HepG2 (cell line): Measurements from ENCODE around the gene ACBD6. TPM values are rescaled to one million over a fixed set of nuclear protein-coding genes. Genes with fewer than 3 reads are reported as not detected.
"Not testable (repeated sequence)": the region's sequence is repeated elsewhere in the genome, so short reads cannot be mapped to it uniquely, and the experiment has no call there.

Experiments used
- ATAC-seq: fragments of 200-7000 bp; cut with Tn5 transposase; 3 replicates; pipeline ENCODE4 v1.9.1; 2020; ENCODE audit warnings: mild to moderate bottlenecking, moderate library complexity
- BruUV-seq: library from RNA; stranded (reverse); fragments of 400-500 nt; replicated peaks from 2 replicates; lab custom pipeline; 2021; lab: Mats Ljungman, UMichigan
- CTCF ChIA-PET: fragments of 300-600 bp; formaldehyde crosslinking; extraction: SDS; loops from one replicate; lab custom pipeline; 2021; ENCODE audit warnings: low total read pairs, inconsistent platforms, low intra/inter-chr PET ratio; lab: Yijun Ruan, JAX
- POLR2A ChIA-PET: fragments of 350-600 bp; sonication (Branson Sonifier 250); formaldehyde crosslinking; loops from one replicate; lab custom pipeline; 2020; ENCODE audit warnings: antibody characterized with exemption, inconsistent platforms; lab: Yijun Ruan, JAX
- DNase-seq: peaks from one replicate; pipeline ENCODE4 v3.0.0-alpha.2; 2015; ENCODE audit warnings: low spot score
- FAIRE-seq: peaks from 3 replicates; lab custom pipeline; 2011; peaks lifted over from hg19 to GRCh38; lab: Jason Lieb, UNC
- H2AFZ ChIP-seq: one replicate; pipeline ENCODE4 v1.6.1; 2011; ENCODE audit warnings: low read length, inconsistent platforms
- H3K27ac ChIP-seq: fragments of 300-600 bp; 3 replicates; pipeline ENCODE4 v1.8.0; 2011; ENCODE audit warnings: mixed run types, mild to moderate bottlenecking, mixed read lengths, low read length, inconsistent platforms; ENCODE audit not compliant: insufficient read depth; ENCODE audit errors: extremely low read length
- H3K27me3 ChIP-seq, 2 experiments: fragments of 200-600 bp in 1 of 2; 2 replicates in 1 of 2; 3 replicates in 1 of 2; pipeline versions ENCODE4 v1.6.0 to v1.8.0; 2011; ENCODE audit warnings: low read length in 2 of 2, mild to moderate bottlenecking in 2 of 2, moderate library complexity in 2 of 2, inconsistent platforms in 1 of 2; ENCODE audit not compliant: insufficient read depth in 2 of 2, control insufficient read depth in 1 of 2
- H3K36me3 ChIP-seq, 2 experiments: fragments of 200-600 bp in 1 of 2; replicated peaks in 1 of 2; 2 replicates in 1 of 2; 3 replicates in 1 of 2; pipeline versions ENCODE4 v1.5.1 to v1.8.0; 2011; ENCODE audit warnings: low read length in 2 of 2, inconsistent platforms in 1 of 2; ENCODE audit not compliant: insufficient read depth in 2 of 2, control insufficient read depth in 1 of 2
- H3K4me1 ChIP-seq: 2 replicates; pipeline ENCODE4 v1.5.1; 2012; ENCODE audit warnings: low read length, inconsistent platforms; ENCODE audit not compliant: insufficient read depth
- H3K4me2 ChIP-seq: 2 replicates; pipeline ENCODE4 v1.6.0; 2011; ENCODE audit warnings: low read depth, low read length, inconsistent platforms
- H3K4me3 ChIP-seq, 3 experiments: fragments of 200-600 bp in 1 of 3; sonication (generic), shearing (Covaris generic) in 1 of 3; replicated peaks in 1 of 3; 2 replicates each; pipeline ENCODE4 v1.5.1; 2011 to 2016; ENCODE audit warnings: low read length in 3 of 3, inconsistent platforms in 2 of 3, low read depth in 2 of 3, mild to moderate bottlenecking in 2 of 3, control low read depth in 1 of 3, mixed read lengths in 1 of 3; ENCODE audit not compliant: insufficient read depth in 1 of 3
- H3K79me2 ChIP-seq: one replicate; pipeline ENCODE4 v1.6.1; 2011; ENCODE audit warnings: low read length, inconsistent platforms; ENCODE audit not compliant: insufficient read depth
- H3K9ac ChIP-seq: 2 replicates; pipeline ENCODE4 v1.6.0; 2011; ENCODE audit warnings: mild to moderate bottlenecking, low read depth, low read length, inconsistent platforms; ENCODE audit not compliant: insufficient read depth
- H3K9me3 ChIP-seq: 2 replicates; pipeline ENCODE4 v1.5.1; 2012; ENCODE audit warnings: mild to moderate bottlenecking, low read length
- H4K20me1 ChIP-seq: 2 replicates; pipeline ENCODE4 v1.6.0; 2011; ENCODE audit warnings: inconsistent platforms, mild to moderate bottlenecking, low read length, moderate library complexity; ENCODE audit not compliant: insufficient read depth
- CBX5 ChIP-seq: sonication (generic); formaldehyde crosslinking; IDR thresholded peaks from 2 replicates; pipeline ENCODE4 v1.4.0; 2020; ENCODE audit warnings: missing genetic modification reagents, borderline replicate concordance
- MAFF ChIP-seq: IDR thresholded peaks from 2 replicates; pipeline ENCODE4 v1.6.1; 2011; ENCODE audit warnings: low read depth, low read length, improper control_type of control experiment
- MAFK ChIP-seq, 2 experiments: IDR thresholded peaks in 1 of 2; conservative IDR thresholded peaks in 1 of 2; 2 replicates each; pipeline ENCODE4 v1.6.1; 2011; ENCODE audit warnings: improper control_type of control experiment in 2 of 2, low read length in 2 of 2
- MTF1 ChIP-seq: sonication (generic); formaldehyde crosslinking; IDR thresholded peaks from 2 replicates; pipeline ENCODE4 v1.5.0; 2020; ENCODE audit warnings: missing genetic modification reagents
- MXD4 ChIP-seq: IDR thresholded peaks from 2 replicates; pipeline ENCODE4 v1.6.1; 2016; ENCODE audit warnings: mild to moderate bottlenecking, missing biosample characterization, missing genetic modification reagents
- NR2F6 ChIP-seq, 2 experiments: IDR thresholded peaks; 2 replicates each; pipeline ENCODE4 v1.6.1; 2016; ENCODE audit warnings: antibody characterized with exemption in 1 of 2, mild to moderate bottlenecking in 1 of 2
- PHF21A ChIP-seq: sonication (generic); formaldehyde crosslinking; IDR thresholded peaks from 2 replicates; pipeline ENCODE4 v1.5.0; 2020; ENCODE audit warnings: mild to moderate bottlenecking, missing genetic modification reagents
- ZBTB1 ChIP-seq: sonication (generic); formaldehyde crosslinking; IDR thresholded peaks from 2 replicates; pipeline ENCODE4 v1.4.0; 2020; ENCODE audit warnings: missing genetic modification reagents, borderline replicate concordance
- ZFP82 ChIP-seq: sonication (generic); formaldehyde crosslinking; IDR thresholded peaks from 2 replicates; pipeline ENCODE4 v1.5.1; 2020; ENCODE audit warnings: mild to moderate bottlenecking, missing genetic modification reagents, borderline replicate concordance
- ZNF296 ChIP-seq: sonication (generic); formaldehyde crosslinking; conservative IDR thresholded peaks from 2 replicates; pipeline ENCODE4 v1.5.0; 2020; ENCODE audit warnings: mild to moderate bottlenecking, missing genetic modification reagents
- ZNF33B ChIP-seq: sonication (generic); formaldehyde crosslinking; IDR thresholded peaks from 2 replicates; pipeline ENCODE4 v1.5.1; 2020; ENCODE audit warnings: mild to moderate bottlenecking, missing genetic modification reagents
- ZNF501 ChIP-seq: sonication (generic); formaldehyde crosslinking; IDR thresholded peaks from 2 replicates; pipeline ENCODE4 v1.5.1; 2020; ENCODE audit warnings: mild to moderate bottlenecking, moderate library complexity, missing genetic modification reagents
- ZZZ3 ChIP-seq: sonication (generic); formaldehyde crosslinking; IDR thresholded peaks from 2 replicates; pipeline ENCODE4 v1.4.0; 2020; ENCODE audit warnings: missing genetic modification reagents, mild to moderate bottlenecking, borderline replicate concordance
- WGBS: methylation state at CpG from one replicate; pipeline ENCODE4 v1.1.6; 2017; ENCODE audit warnings: low lambda C conversion rate; 5-methylcytosine and 5-hydroxymethylcytosine counted together
- in situ Hi-C: cut with HindIII; loops from 2 replicates; pipeline ENCODE4 v1.10.0; 2017; ENCODE audit warnings: low pct_unique_long_range_greater_than_20kb; ENCODE audit not compliant: extremely low pct_ligation_motif_present
- intact Hi-C: fragments of 100-400 bp; cut with micrococcal nuclease; formaldehyde crosslinking; loops from one replicate; pipeline ENCODE4 v1.10.0; 2022; ENCODE audit not compliant: unreplicated experiment
- polyA plus RNA-seq, 8 experiments: library from polyadenylated mRNA; depleted of rRNA in 3 of 8; stranded (reverse) in 7 of 8; unstranded in 1 of 8; fragments of >200 nt; fragmentation: Illumina TruSeq in 4 of 8; extraction: Trizol in 4 of 8; gene quantifications; 2 replicates each; pipeline versions ENCODE4 v1.2.1 to v1.2.3, GENCODE V29; 2011 to 2016; ENCODE audit warnings: low read depth in 4 of 8, missing spikeins in 1 of 8, mixed read lengths in 1 of 8; ENCODE audit not compliant: insufficient read depth in 1 of 8
- total RNA-seq, 5 experiments: library from RNA; depleted of rRNA; stranded (reverse); fragments of >200 nt; fragmentation: Illumina TruSeq; extraction: Trizol; gene quantifications; 2 replicates each; pipeline ENCODE4 v1.2.3, GENCODE V29; 2016; ENCODE audit warnings: low read depth in 1 of 5
- TF ChIP-seq, protein P1 (sequence below): sonication (generic); formaldehyde crosslinking; IDR thresholded peaks from 2 replicates; pipeline ENCODE4 v1.8.1; 2023; ENCODE audit warnings: missing genetic modification reagents, mild to moderate bottlenecking, borderline replicate concordance
- TF ChIP-seq, protein P2 (sequence below): sonication (generic); formaldehyde crosslinking; IDR thresholded peaks from 2 replicates; pipeline ENCODE4 v1.5.0; 2020; ENCODE audit warnings: missing genetic modification reagents

Gene ACBD6
- total and polyA plus RNA-seq, 2 of the 13 experiments (the other 11 are each of a cell fraction or from before 2014, with no cell fraction given) = 33.5 to 47.2 TPM

DNA sequence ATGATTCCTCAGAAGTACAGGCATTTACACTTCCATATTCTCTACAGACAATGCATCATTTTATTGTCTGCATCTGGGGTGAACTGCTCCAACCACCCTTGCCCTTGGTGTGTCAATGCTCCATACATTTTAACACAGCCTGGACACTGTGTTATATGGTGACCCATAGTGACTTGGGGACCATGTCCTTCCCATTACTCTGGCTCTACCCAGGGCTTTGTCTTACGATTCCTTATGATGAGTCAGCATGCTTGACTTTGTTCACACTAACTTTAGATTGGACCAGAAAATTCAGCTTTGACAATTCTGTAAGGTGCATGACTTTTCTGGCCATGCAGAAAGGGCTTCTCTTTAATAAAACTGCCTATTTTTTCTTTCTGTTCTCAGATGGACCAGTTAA lies 49.6 kb upstream of the ACBD6 start:
- ATAC-seq (no peak), FAIRE-seq (no peak)
- Histone ChIP-seq H4K20me1 (no peaks in the 10 kb centered on the region), H3K27ac (no peak overlapping the region), H3K9me3 (no peaks in the 10 kb centered on the region), H3K4me1 (no peaks in the 10 kb centered on the region), H3K79me2 (no peaks in the 10 kb centered on the region), H3K36me3 (no peaks in the 10 kb centered on the region)
- CTCF ChIA-PET = no interaction called here
- in situ Hi-C loops (no loop called here), intact Hi-C loops (no loop called here)
- TF ChIP-seq MAFF (peak; percentile 63), MAFK (conservative IDR thresholded peaks at IDR 0.05 in 1 of 2, IDR thresholded peaks at IDR 0.05 in 1 of 2; ENCODE audit: low read length in 2 of 2) (peak; percentile 77 to 85), PHF21A (CRISPR knock-in tag) (no peak)
- TF ChIP-seq, all 625 proteins: peak for 2
- H3K27me3 ChIP-seq = no peaks in the 10 kb centered on the region; a peak in 2 of 5 replicates
- H3K4me2 ChIP-seq = no peak overlapping the region
- 33% methylated on average over 1 of the region's 1 CpG for WGBS
- no peak overlapping the region for H3K4me3 ChIP-seq
- POLR2A ChIA-PET = no interaction called here
- DNase-seq = no peak
- H2AFZ ChIP-seq = no peak overlapping the region
- no TSS peak for BruUV-seq
- H3K9ac ChIP-seq = no peak overlapping the region

DNA sequence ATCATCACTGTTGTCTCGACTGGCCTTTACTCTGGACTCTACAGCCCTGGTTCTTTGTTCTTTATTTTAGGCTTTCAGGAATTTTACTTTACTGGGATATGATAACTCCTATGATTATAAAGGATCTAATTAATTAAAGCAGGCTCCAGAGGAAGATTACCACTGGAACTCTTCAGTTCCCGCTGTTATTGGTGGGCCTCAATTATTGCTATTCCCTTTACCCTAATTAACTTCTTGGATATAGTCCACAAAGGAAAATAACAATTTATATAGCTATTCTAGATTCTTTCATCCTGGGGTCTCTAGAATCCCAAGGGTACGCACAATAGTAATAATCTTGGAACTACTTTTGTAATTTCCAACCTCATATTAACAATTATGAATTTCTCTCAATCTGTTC lies 47.9 kb upstream of the ACBD6 start:
- TF ChIP-seq ZFP82 (no peak), ZNF501 (CRISPR knock-in tag) (no peak), ZBTB1 (CRISPR knock-in tag) (no peak), ZZZ3 (CRISPR knock-in tag) (no peak), NR2F6 (IDR thresholded peaks at IDR 0.05) (no peak), NR2F6 (CRISPR knock-in tag; IDR thresholded peaks at IDR 0.05) (no peak), ZNF296 (no peak), ZNF33B (CRISPR knock-in tag) (no peak), CBX5 (no peak), MTF1 (CRISPR knock-in tag) (no peak), MXD4 (no peak)
- TF ChIP-seq, protein P1, sequence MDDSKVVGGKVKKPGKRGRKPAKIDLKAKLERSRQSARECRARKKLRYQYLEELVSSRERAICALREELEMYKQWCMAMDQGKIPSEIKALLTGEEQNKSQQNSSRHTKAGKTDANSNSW = no peak
- TF ChIP-seq, protein P2, sequence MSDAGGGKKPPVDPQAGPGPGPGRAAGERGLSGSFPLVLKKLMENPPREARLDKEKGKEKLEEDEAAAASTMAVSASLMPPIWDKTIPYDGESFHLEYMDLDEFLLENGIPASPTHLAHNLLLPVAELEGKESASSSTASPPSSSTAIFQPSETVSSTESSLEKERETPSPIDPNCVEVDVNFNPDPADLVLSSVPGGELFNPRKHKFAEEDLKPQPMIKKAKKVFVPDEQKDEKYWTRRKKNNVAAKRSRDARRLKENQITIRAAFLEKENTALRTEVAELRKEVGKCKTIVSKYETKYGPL = no peak
- Histone ChIP-seq H3K79me2 (no peaks in the 10 kb centered on the region), H3K4me1 (no peaks in the 10 kb centered on the region), H4K20me1 (no peaks in the 10 kb centered on the region), H3K4me3 (no peak overlapping the region), H3K4me2 (no peak overlapping the region), H3K27me3 (no peaks in the 10 kb centered on the region; a peak in 1 of 5 replicates), H2AFZ (no peak overlapping the region), H3K9me3 (no peaks in the 10 kb centered on the region), H3K36me3 (no peaks in the 10 kb centered on the region), H3K9ac (no peak overlapping the region), H3K27ac (no peak overlapping the region)
- in situ Hi-C loops = no loop called here
- no peak for DNase-seq
- ChIA-PET CTCF (no interaction called here), POLR2A (no interaction called here)
- intact Hi-C loops = no loop called here
- ATAC-seq = no peak
- no TSS peak for BruUV-seq
- FAIRE-seq = no peak
- WGBS = 35% methylated on average over 3 of the region's 3 CpGs

DNA sequence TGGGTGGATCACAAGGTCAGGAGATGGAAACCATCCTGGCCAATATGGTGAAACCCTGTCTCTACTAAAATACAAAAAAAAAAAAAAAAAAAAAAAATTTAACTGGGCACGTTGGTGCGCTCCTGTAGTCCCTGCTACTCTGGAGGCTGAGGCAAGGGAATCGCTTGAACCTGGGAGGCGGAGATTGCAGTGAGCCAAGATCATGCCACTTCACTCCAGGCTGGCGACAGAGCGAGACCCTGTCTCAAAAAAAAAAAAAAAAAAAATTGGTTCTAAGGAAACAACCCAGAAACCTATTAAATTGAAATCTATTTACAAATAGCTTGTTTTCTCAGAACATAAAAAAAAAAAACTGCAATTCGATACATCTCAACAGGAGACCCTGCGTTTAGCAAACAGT lies 47.4 kb upstream of the ACBD6 start:
- in situ Hi-C loops, POLR2A ChIA-PET, H3K36me3 ChIP-seq, H4K20me1 ChIP-seq, H3K4me1 ChIP-seq, H3K27ac ChIP-seq, BruUV-seq, ATAC-seq, H3K79me2 ChIP-seq, CTCF ChIA-PET, H3K9ac ChIP-seq, intact Hi-C loops, H3K4me2 ChIP-seq, FAIRE-seq, DNase-seq, H3K4me3 ChIP-seq, H2AFZ ChIP-seq, H3K27me3 ChIP-seq, H3K9me3 ChIP-seq: not testable (repeated sequence)
- WGBS = 49% methylated on average over 8 of the region's 8 CpGs
